Brain microvascular endothelial cell (primary cell): ENCODE data around the gene LRRC28.

Source experiments
- DNase-seq: peaks from one replicate; pipeline ENCODE4 v3.0.0-alpha.2; 2020
- H3K27ac ChIP-seq: fragments of 250-450 bp; sonication (Bioruptor Pico); 2 replicates; pipeline ENCODE4 v1.5.1; 2020; ENCODE audit warnings: mild to moderate bottlenecking, moderate library complexity
- H3K27me3 ChIP-seq: fragments of 250-450 bp; sonication (Bioruptor Pico); replicated peaks from 2 replicates; pipeline ENCODE4 v1.5.1; 2020; ENCODE audit warnings: mild to moderate bottlenecking
- H3K36me3 ChIP-seq: fragments of 250-450 bp; sonication (Bioruptor Pico); replicated peaks from 2 replicates; pipeline ENCODE4 v1.5.1; 2020; ENCODE audit warnings: mild to moderate bottlenecking
- H3K4me3 ChIP-seq: 2 replicates; pipeline ENCODE4 v1.5.1; 2011; ENCODE audit warnings: low read depth, mild to moderate bottlenecking, control low read depth, low read length, moderate library complexity
- in situ Hi-C: cut with HindIII; loops from 2 replicates; pipeline ENCODE4 v1.10.0; 2017; ENCODE audit warnings: low sequenced_read_pairs, low pct_ligation_motif_present
- TF ChIP-seq, protein P1 (sequence below): IDR thresholded peaks from 2 replicates; pipeline ENCODE4 v1.5.1; 2011; ENCODE audit warnings: low read depth, mild to moderate bottlenecking, moderate library complexity, low read length, control low read depth, inconsistent platforms; ENCODE audit errors: missing control alignments

LRRC28 gene

DNA sequence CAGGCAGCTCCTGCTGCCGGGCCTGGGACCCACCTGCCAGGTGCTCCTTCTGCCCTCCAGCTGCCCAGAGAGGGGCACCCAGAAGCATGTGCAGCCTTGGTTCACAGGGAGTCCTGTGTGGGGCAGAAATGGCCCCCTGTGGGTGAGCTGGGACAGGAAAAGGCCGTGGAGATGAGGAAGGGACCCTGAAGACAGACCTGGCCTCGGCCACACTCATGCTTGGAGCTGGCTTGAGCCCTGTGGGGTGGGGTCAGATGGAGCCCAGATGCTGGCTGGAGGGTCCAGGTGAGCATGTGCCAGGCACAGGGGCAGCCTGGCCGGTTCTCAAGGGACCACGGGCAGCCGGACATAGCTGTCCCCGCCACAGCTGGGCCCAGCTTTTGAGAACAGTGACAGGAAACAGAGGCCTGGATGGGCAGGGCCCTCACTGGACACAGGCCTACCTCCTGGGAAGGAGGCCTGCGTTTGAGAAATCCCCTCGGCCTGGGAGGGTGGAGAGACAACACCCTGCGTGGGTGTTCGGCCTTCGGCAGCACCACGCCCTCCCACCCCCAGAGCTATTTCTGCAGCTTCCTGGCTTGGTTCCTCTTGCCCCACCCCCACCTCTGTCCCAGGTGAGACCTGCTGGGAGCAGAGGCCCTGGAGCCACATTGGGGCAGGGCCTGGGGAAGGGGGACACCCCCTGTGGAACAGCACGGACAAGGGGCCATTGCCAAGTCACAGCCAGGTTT, 181.9 kb downstream of the LRRC28 start:
- no peak overlapping the region for H3K4me3 ChIP-seq
- no peak overlapping the region for H3K27ac ChIP-seq
- no peaks in the 10 kb centered on the region for H3K36me3 ChIP-seq
- DNase-seq, result no peak
- H3K27me3 ChIP-seq, result no peaks in the 10 kb centered on the region
- TF ChIP-seq, protein P1, sequence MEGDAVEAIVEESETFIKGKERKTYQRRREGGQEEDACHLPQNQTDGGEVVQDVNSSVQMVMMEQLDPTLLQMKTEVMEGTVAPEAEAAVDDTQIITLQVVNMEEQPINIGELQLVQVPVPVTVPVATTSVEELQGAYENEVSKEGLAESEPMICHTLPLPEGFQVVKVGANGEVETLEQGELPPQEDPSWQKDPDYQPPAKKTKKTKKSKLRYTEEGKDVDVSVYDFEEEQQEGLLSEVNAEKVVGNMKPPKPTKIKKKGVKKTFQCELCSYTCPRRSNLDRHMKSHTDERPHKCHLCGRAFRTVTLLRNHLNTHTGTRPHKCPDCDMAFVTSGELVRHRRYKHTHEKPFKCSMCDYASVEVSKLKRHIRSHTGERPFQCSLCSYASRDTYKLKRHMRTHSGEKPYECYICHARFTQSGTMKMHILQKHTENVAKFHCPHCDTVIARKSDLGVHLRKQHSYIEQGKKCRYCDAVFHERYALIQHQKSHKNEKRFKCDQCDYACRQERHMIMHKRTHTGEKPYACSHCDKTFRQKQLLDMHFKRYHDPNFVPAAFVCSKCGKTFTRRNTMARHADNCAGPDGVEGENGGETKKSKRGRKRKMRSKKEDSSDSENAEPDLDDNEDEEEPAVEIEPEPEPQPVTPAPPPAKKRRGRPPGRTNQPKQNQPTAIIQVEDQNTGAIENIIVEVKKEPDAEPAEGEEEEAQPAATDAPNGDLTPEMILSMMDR, result no peak
- in situ Hi-C loops, result no loop called here

DNA sequence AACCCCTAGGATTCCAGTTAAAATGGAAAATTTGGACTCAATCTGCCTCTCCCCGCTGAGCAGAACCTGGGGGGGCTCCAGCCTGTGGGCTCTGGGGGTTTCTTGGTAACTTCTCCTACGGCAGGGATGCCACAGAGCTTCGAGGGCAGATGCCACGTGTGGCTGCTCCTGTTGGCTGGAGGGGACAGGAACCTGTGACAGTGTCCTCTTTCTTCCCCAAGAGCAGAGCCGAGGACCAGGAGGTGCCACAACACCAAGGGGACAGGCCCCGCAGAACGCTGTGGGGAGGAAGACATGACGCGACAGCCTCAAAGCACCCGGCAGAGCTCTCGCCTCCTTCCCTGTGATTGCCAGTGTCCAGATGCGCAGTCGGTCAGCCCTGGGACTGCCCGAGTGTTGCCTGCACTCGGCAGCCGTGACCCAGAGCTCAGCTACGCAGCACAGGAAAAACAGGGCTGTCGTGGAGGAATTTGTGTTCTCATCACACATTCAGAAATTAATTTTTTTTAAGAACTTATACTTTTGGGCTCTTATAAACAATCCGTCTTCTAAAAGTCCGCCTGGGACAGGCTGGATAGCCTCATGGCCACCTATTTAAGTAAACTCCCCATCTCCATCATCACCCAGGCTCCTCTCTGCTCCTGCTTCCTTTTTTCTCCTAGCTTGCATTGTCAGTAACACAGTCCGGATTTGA, 182.6 kb downstream of the LRRC28 start:
- Histone ChIP-seq H3K36me3 (no peaks in the 10 kb centered on the region), H3K27me3 (no peaks in the 10 kb centered on the region), H3K4me3 (no peak overlapping the region), H3K27ac (no peak overlapping the region)
- in situ Hi-C loops, result no loop called here
- no peak for DNase-seq
- TF ChIP-seq, protein P1, result no peak

DNA sequence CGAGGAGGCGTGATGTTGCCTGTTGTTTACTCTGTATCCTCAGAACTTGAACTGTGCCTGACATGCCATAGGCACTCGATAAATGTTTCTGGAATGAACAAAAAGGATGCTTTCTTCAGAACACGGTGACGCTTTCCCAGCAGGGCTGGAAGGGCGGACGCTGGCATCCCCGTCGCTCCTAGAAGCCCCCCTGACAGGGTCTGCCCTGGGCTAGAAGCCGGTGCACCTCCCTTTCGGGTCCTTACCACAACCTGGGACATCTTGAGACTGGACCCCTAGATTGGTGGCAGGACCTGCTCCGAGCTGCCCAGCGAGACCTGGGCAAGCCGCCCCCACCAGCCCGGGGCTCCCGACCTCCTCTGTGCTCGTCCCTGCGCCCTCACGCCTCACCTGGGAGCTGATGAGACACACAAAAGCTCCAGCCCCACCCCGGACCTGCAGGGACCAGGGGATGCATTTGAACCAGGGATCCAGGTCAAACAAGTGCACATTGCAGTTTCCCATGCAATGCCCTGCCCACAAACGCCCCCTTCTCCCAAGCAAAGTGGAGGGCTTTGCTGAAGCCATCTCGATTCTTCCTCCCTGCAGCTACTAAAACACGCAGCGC, 183.3 kb downstream of the LRRC28 start:
- H3K27ac ChIP-seq, result no peak overlapping the region
- H3K27me3 ChIP-seq, result no peaks in the 10 kb centered on the region
- in situ Hi-C loops, result no loop called here
- TF ChIP-seq, protein P1, result no peak
- H3K36me3 ChIP-seq, result no peaks in the 10 kb centered on the region
- no peak for DNase-seq
- no peak overlapping the region for H3K4me3 ChIP-seq

DNA sequence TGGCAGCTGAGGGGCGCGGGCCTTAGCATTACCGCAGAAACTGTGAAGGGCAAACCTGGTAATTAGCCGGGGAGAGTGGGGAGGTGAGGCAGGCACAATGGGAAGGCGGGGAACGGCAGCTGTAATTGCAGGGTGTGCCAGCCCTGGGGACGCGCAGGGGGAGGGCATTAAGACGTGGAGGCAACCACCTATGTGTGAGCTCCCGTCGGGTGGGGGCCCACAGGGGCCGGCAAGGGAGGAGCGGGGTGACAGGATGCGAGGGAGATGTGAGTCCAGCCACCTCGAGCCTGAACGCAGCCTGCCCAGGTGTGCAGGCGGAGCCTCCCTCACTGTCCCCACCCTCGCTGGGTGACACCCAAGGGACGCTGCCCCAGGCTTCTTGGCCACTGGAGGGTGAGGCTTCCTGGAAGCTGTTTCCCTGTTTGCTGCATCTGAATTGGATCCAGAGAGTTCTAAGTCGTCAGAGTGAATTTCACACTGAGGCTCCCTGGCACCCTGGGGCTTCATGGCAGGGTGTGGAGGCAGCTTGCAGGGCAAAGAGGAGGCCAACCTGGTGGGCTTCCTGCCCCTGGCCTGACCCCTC, 183.9 kb downstream of the LRRC28 start:
- in situ Hi-C loops, result no loop called here
- H3K4me3 ChIP-seq, result no peak overlapping the region
- no peaks in the 10 kb centered on the region for H3K36me3 ChIP-seq
- H3K27ac ChIP-seq, result no peak overlapping the region
- TF ChIP-seq, protein P1, result no peak
- H3K27me3 ChIP-seq, result no peaks in the 10 kb centered on the region
- no peak for DNase-seq

DNA sequence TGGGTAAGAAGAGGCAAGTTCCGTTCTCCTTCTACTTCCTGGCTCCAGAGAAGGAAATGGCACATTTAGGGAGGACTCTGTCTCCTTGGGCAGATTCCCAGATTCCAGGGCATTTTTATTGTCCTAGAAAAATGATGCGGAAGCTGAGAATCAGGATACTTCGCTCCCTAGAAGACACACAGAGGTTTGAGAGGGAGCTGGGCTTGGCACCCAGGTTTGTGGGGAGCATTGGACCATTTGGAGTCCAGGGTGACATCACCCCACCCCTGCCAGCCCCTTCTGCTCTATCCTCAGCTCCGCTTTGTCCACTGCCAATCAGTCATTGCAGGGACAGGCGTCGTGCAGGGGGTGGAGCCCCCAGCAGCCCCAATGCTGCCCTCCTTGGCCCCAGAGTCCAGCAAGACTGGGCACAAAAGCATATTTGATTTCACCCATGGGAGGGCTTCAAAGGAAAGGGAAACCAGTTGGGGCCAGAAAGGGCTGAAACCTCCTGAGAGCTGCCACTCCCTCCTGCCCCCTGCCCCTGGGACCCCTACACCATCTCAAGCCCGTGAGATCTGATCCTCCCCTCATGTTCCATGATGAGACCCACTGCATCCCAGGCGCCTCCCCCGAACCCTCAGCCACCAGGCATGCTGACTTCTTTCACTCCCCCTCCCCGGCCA, 184.7 kb downstream of the LRRC28 start:
- no peak for DNase-seq
- in situ Hi-C loops, result no loop called here

More for the DNA sequence above, 184.7 kb downstream of the LRRC28 start:
- no peak overlapping the region for H3K4me3 ChIP-seq
- no peaks in the 10 kb centered on the region for H3K27me3 ChIP-seq
- H3K36me3 ChIP-seq, result no peaks in the 10 kb centered on the region
- no peak overlapping the region for H3K27ac ChIP-seq
- TF ChIP-seq, protein P1, result no peak
